SKM-1 treated with dmso at 0.1 percent for 144 hours (cell line): ENCODE measurements around the gene CCDC85C.
"Not testable (repeated sequence)": the region's sequence is repeated elsewhere in the genome, so short reads cannot be mapped to it uniquely, and the experiment has no call there.

Experiments used
- DNase-seq: peaks from one replicate; lab custom pipeline; 2025; ENCODE audit not compliant: unreplicated experiment; lab: John Stamatoyannopoulos, UW

CCDC85C gene

DNA sequence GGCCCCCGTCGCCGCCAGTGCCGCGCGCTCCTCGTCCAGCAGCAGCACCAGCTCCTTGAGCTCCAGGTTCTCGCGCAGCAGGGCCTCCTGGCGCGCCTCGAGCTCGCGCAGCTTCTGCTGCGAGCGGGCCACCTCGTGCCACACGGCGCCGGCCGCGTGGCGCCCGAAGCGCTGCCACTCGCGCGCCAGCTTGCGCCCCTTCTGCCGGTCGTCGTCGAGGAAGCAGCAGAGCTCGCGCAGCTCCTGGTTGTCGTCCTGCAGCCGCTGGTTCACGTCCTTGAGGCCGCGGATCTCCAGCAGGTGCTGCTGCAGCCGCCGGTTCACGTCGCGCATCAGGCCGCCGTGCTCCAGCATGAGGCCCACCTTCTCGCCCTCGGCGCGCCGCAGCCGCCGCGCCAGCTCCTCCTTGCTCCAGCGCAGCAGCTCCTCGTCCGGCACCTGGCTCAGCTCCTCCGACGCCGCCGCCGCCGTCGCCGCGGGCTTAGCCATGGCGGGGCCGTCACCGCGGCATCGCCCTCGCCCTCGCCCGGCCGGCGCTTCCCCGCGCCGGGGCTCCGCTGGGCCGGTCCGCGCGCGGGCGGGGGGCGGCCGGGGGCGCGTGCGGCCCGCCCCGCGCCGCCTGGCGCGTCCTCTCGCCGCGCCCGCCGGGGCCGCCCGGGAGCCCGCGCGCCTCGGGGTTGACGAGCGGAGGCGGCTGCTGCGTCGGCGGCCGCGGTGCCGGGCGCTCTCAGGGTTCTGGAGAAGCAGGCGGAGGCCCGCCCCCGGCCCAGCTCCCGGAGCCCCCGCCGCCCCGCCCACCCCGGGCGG lies at the start of gene CCDC85C:
Gene CCDC85C, minus strand, starts transcription at position 737 of the 807 bp plus-strand sequence. Its CDS starts 248 bp downstream, at position 489.
- DNase-seq: no peak

- DNase-seq: no peak
Observed at GRCh38 chr14:99651953-99652746, 48.1 kb upstream of the CCDC85C start.

DNA sequence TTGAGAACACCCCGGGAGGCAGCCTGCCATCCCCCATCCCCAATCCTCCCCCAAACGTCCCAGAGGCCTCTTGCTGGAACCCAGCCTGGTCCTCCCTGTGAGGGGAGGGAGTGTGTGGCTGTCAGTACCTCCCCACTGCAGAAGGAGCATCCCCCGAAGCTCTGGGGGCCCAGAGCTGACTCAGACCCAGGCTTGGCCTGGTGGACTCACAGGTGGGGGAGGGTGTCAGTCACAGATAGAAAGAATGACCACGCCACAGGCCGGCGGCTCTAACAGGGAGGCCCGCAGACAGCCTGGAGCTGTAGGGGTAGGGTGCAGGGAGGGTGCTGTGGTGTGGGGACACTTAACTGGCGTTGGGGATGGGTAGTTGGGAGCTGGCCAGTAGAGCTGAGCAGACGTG lies 46.2 kb upstream of the CCDC85C start:
- DNase-seq: no peak

GRCh38 chr14:99649643-99650042 lies 45.6 kb upstream of the CCDC85C start:
- DNase-seq: no peak

GRCh38 chr14:99649219-99649618 lies 45.2 kb upstream of the CCDC85C start:
- no peak for DNase-seq

DNA sequence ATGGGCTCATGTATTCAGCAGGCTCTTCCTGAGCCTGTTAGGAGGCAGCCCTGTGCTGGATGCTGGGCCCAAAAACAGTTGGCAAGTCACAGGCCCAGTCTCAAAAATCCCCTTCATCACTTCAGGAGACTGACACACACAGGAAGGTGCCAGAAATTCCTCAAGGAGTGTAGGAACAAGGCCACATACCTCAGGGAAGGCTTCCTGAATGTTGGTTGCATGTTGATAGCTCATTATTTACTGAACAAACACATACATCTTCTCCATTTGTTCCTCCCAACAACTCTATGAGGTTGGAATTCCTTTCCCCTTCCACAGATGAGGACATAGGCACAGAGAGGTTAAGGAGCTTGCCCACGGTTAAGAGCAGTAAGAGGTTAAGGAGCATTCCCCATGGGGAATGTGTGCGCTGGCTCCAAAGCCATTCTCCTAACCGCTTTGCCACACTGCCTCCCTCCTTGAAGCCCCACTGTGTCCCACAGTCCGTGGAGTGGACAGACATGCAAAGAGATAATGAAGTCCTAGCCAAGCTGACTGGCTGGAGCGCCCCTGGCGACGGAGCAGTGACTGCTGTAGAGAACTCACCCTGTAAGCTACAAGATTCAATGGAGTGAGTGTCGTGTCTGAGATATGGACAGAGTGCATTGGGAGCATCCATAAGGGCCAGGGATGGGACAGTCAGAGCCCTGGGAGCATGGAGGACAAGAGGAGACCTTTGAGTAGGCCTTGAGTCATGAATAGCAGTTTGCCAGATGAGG lies 44.2 kb upstream of the CCDC85C start:
- no peak for DNase-seq

DNA sequence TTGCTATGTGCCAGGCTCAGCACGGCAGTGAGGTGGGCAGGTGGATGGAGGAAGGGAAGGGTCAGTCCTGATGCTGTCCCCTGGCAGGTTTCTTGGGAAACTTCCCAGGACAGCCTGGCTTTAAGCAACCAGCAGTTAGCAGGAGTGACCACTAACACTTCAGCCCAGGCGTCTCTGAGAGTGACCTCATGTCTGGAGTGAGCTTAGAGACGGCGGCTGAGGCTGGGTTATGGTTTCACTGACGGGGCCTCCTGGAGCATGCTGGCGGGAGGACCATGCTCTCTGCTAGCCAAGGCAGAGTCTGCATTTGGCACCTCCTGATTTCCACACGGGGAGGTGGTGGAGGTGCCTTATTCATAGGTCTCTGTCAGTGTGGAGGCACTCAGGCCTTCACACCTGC lies 43.4 kb upstream of the CCDC85C start:
- no peak for DNase-seq

DNA sequence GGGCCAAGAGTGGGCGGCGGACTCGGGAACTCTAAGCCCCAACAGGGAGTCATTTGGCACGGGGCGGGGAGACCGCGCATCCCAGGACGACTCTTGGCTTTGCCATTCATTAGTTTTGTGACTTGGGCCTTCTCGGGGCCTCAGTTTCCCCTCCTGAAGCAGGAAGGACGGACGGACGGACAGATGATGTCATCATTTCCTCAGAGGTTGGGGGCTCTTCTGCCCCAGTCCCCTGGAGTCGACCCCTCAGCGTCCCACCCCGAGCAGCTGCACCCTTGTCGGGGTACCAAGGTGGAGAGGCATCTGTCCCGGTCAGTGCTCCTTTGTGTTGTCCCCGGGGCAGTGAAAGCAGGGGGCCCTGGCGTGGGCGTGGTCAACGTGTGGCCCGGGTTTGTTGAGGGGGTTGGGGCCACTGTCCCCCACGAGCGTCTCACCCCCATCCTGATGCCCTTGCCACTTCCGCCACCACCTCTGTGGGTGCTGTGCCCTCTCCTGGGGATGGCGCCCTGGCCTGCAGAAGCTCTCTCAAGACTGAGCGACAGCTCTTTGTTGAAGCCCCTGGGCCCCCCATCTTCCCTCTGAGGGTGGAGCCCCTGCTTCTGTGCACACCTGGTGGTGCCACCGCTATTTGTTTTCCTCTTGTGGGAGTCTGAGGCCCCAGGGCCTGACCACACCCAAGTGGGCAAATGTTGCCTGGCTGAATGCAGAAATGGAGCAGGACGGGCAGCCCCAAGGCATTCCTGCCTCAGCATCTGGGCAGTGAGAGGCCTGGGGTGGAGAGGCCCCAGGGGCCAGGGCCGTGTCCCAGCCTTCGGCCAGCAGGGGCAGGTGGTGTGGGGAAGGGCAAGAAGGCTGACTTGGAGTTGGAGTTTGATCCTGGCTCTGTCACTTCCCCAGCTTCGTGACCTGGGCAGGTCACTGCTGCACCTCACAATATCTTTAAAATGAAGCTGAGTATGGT lies 41.8 kb upstream of the CCDC85C start:
- DNase-seq: no peak

GRCh38 chr14:99644723-99645544 lies 40.9 kb upstream of the CCDC85C start, which contains the start of gene HHIPL1:
Gene HHIPL1, plus strand, starts transcription at chr14:99645129. Its CDS starts 79 bp downstream, at chr14:99645208.
- no peak for DNase-seq

DNA sequence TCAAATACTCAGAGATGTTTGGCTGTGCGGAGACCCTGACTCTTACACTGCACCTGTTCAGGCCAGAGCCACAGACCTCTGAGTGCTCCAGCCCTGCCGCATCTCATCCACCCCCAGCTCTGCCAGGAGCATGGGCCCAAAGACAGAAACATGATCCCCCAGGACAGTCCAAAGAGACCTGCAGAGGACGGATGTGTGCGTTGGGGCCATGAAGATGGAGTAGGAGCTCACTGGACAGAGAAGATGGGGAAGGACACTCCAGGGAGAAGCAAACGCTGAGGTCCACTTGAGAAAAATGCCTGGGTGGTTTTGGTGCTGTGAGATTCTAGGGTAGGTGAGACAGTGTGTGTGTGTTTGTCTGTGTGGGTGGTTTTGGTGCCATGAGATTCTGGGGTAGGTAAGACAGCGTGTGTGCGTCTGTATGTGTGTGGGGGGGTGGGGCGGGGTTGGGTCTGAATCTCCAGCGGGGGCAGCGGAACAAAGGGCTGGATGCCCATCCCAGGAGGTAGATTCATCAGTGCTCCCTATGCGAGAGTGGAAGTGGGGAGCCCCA lies 40.1 kb upstream of the CCDC85C start:
- no peak for DNase-seq

- no peak for DNase-seq
Observed at GRCh38 chr14:99643343-99643742, 39.3 kb upstream of the CCDC85C start.

DNA sequence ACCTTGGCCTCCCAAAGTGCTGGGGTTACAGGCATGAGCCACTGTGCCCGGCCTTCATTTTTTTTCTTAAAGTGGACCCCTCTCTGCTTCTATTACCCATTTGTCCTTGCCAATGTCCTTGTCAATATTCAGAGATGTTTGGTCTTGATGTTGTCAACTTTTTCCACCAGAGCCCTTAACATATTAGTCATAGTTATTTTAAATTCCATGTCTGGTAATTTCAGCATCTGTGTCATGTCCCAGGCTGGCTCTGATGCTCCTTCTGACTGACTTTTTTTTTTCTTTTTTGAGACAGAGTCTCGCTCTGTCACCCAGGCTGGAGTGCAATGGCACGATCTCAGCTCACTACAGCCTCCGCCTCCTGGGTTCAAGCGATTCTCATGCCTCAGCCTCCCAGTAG lies 38.8 kb upstream of the CCDC85C start:
- DNase-seq: not testable (repeated sequence)

DNA sequence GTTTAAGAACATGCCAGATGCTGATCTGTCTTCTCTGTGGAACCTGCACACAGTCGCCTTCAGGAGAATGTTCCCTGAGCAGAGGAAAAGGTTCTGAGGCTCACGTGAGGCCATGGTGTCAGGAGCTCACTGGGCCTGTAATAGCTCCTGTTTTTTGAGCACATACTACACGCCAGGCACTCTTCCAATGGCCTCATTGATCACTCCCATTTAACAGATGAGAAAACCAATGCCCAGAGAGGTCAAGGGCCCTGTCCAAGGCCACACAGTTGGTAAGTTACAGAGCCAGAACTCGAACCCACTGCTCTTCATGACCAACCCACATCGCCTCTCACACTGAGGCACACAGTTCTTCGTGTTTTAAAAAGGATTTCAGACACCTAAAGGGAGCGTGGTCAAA lies 33.6 kb upstream of the CCDC85C start:
- no peak for DNase-seq

GRCh38 chr14:99636487-99636886 lies 32.5 kb upstream of the CCDC85C start:
- peak; percentile 2 for DNase-seq

- DNase-seq: no peak
Observed at GRCh38 chr14:99635116-99635515, 31.1 kb upstream of the CCDC85C start.

DNA sequence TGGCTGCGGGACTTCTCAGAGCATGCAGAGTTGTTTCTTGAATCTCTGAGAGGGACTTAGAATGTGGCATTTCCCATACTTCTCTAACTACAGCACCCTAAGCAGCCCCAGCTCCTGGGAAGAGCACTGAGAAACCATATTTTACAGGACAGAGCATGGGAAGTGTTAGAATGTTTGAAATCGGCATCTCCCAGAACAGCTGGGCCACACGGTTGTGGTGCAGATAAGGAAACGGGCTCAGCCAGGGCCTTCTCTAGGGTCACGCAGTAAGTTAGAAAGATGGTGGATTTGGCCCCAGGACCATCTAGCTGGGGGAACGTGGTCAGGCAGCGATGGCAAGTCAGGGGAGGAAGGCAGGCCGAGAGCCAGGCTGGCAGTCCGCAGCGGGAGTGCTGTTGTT lies 30.4 kb upstream of the CCDC85C start:
- no peak for DNase-seq

DNA sequence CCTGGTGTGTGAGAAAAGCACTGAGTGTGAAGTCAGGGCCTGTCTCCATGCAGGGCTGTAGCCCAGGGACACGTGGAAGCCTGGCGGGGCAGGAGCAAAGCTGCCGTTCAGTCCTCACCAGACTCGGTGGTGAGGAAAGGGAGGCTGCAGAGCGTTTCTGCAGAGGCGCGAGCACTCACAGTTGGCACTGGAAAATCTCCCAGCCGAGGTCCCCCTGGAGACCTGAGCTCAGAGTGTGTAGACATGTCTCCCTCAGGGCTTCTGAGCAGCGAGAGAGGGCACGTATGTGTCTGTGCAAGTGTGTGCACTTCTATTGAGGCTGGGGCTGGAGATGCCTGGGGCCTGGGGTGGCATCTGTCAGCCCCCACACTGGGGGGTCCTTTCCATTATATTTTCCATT lies 29.9 kb upstream of the CCDC85C start:
- DNase-seq: no peak

- DNase-seq: no peak
Observed at GRCh38 chr14:99633141-99633540, 29.1 kb upstream of the CCDC85C start.

DNA sequence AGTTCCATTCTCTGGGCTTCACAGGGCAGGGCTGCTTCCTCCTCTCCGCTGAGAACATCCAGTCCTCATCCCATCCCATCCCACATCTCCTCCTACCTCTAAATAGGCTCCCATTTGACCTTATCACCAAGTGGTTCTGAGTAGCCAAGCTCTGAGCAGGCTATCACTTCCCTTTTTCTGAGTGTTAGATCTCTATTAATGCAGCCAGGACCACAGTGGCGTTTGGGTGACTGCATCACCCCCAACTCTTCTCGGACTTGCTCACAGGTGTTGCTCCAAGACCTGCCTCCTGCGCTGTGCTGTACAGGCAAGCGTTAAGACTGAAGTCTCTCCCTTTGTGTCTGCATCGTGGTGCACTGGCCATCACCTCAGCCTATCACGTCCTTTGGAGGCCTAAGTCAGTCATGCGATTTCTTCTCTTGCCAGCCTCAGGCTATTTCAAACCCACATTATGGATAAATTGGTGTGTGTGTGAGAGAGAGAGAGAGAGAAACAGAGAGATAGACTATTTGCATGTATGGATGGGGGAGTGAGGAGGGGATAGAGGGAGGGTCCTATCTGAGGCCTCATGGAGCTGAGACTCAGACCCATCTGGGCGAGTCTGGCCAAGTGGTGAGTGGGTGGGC lies 28.5 kb upstream of the CCDC85C start:
- DNase-seq: no peak
